HepG2 (cell line): ENCODE results near the gene ZPR1. TPM values are rescaled to one million over a fixed set of nuclear protein-coding genes. Genes with fewer than 3 reads are reported as not detected.

Experiments used
- FOSL2 ChIP-seq: sonication (generic); formaldehyde crosslinking; IDR thresholded peaks from 2 replicates; pipeline ENCODE4 v1.4.0; 2020; ENCODE audit warnings: missing genetic modification reagents
- KDM5A ChIP-seq: fragments of 200-600 bp; sonication (generic); IDR thresholded peaks from 2 replicates; pipeline ENCODE4 v1.7.0; 2018; ENCODE audit warnings: antibody characterized with exemption, mild to moderate bottlenecking, low read length, borderline replicate concordance
- NR2F1 ChIP-seq, 2 experiments: fragments of 450-650 bp in 1 of 2; formaldehyde crosslinking in 1 of 2; IDR thresholded peaks; 2 replicates each; pipeline versions ENCODE4 v1.5.0 to v1.6.1; 2016 to 2020; ENCODE audit warnings: mild to moderate bottlenecking in 1 of 2, missing compliant biosample characterization in 1 of 2, missing genetic modification reagents in 1 of 2, moderate library complexity in 1 of 2
- PHB2 ChIP-seq: fragments of 450-650 bp; IDR thresholded peaks from 2 replicates; pipeline ENCODE4 v1.6.1; 2018; ENCODE audit not compliant: partially characterized antibody
- PLRG1 ChIP-seq: fragments of 450-650 bp; conservative IDR thresholded peaks from 2 replicates; pipeline ENCODE4 v1.6.1; 2016
- PRMT3 ChIP-seq: sonication (generic); formaldehyde crosslinking; IDR thresholded peaks from 2 replicates; pipeline ENCODE4 v1.8.1; 2022; ENCODE audit warnings: low read depth, mild to moderate bottlenecking, moderate library complexity, missing genetic modification reagents, borderline replicate concordance
- REL ChIP-seq: sonication (generic); formaldehyde crosslinking; conservative IDR thresholded peaks from 2 replicates; pipeline ENCODE4 v1.8.0; 2022; ENCODE audit warnings: mild to moderate bottlenecking, missing genetic modification reagents, moderate library complexity
- SAP130 ChIP-seq: IDR thresholded peaks from 2 replicates; pipeline ENCODE4 v1.6.1; 2016; ENCODE audit warnings: low read depth
- TBP ChIP-seq: sonication (generic); formaldehyde crosslinking; IDR thresholded peaks from 2 replicates; pipeline ENCODE4 v1.5.0; 2020; ENCODE audit warnings: missing genetic modification reagents
- ZFP90 ChIP-seq: sonication (generic); formaldehyde crosslinking; IDR thresholded peaks from 2 replicates; pipeline ENCODE4 v1.8.0; 2022; ENCODE audit warnings: missing genetic modification reagents, mild to moderate bottlenecking, inconsistent platforms, borderline replicate concordance
- ZNF180 ChIP-seq: sonication (generic); formaldehyde crosslinking; IDR thresholded peaks from 2 replicates; pipeline ENCODE4 v1.4.0; 2020; ENCODE audit warnings: low read depth, missing genetic modification reagents, borderline replicate concordance
- ZNF232 ChIP-seq: sonication (generic); formaldehyde crosslinking; IDR thresholded peaks from 2 replicates; pipeline ENCODE4 v1.4.0; 2020; ENCODE audit warnings: missing genetic modification reagents, borderline replicate concordance
- ZNF496 ChIP-seq: sonication (generic); formaldehyde crosslinking; IDR thresholded peaks from 2 replicates; pipeline ENCODE4 v1.8.1; 2023; ENCODE audit warnings: mild to moderate bottlenecking, moderate library complexity, missing genetic modification reagents; ENCODE audit not compliant: insufficient replicate concordance
- ZNF580 ChIP-seq: IDR thresholded peaks from 2 replicates; pipeline ENCODE4 v1.6.1; 2016; ENCODE audit warnings: low read depth, borderline replicate concordance
- ZNF589 ChIP-seq: sonication (generic); formaldehyde crosslinking; conservative IDR thresholded peaks from 2 replicates; pipeline ENCODE4 v1.8.0; 2022; ENCODE audit warnings: mild to moderate bottlenecking, moderate library complexity, missing genetic modification reagents
- ZNF615 ChIP-seq: sonication (generic); formaldehyde crosslinking; IDR thresholded peaks from 2 replicates; pipeline ENCODE4 v1.5.0; 2020; ENCODE audit warnings: mild to moderate bottlenecking, missing genetic modification reagents, borderline replicate concordance
- ZNF766 ChIP-seq: sonication (generic); formaldehyde crosslinking; IDR thresholded peaks from 2 replicates; pipeline ENCODE4 v1.5.0; 2020; ENCODE audit warnings: missing genetic modification reagents, borderline replicate concordance
- ZSCAN21 ChIP-seq: sonication (generic); formaldehyde crosslinking; IDR thresholded peaks from 2 replicates; pipeline ENCODE4 v1.8.0; 2022; ENCODE audit warnings: mild to moderate bottlenecking, missing genetic modification reagents, moderate library complexity, borderline replicate concordance
- polyA plus RNA-seq, 8 experiments: library from polyadenylated mRNA; depleted of rRNA in 3 of 8; stranded (reverse) in 7 of 8; unstranded in 1 of 8; fragments of >200 nt; fragmentation: Illumina TruSeq in 4 of 8; extraction: Trizol in 4 of 8; gene quantifications; 2 replicates each; pipeline versions ENCODE4 v1.2.1 to v1.2.3, GENCODE V29; 2011 to 2016; ENCODE audit warnings: low read depth in 4 of 8, missing spikeins in 1 of 8, mixed read lengths in 1 of 8; ENCODE audit not compliant: insufficient read depth in 1 of 8
- total RNA-seq, 5 experiments: library from RNA; depleted of rRNA; stranded (reverse); fragments of >200 nt; fragmentation: Illumina TruSeq; extraction: Trizol; gene quantifications; 2 replicates each; pipeline ENCODE4 v1.2.3, GENCODE V29; 2016; ENCODE audit warnings: low read depth in 1 of 5
- TF ChIP-seq, protein P1 (sequence below), 2 experiments: IDR thresholded peaks; 2 replicates each; pipeline ENCODE4 v1.6.1; 2011 to 2012; ENCODE audit warnings: low read length in 2 of 2, borderline replicate concordance in 1 of 2, low read depth in 1 of 2, mild to moderate bottlenecking in 1 of 2, moderate library complexity in 1 of 2

Gene ZPR1
- total and polyA plus RNA-seq, 2 of the 13 experiments (the other 11 are each of a cell fraction or from before 2014, with no cell fraction given) = 40.0 to 79.3 TPM

DNA sequence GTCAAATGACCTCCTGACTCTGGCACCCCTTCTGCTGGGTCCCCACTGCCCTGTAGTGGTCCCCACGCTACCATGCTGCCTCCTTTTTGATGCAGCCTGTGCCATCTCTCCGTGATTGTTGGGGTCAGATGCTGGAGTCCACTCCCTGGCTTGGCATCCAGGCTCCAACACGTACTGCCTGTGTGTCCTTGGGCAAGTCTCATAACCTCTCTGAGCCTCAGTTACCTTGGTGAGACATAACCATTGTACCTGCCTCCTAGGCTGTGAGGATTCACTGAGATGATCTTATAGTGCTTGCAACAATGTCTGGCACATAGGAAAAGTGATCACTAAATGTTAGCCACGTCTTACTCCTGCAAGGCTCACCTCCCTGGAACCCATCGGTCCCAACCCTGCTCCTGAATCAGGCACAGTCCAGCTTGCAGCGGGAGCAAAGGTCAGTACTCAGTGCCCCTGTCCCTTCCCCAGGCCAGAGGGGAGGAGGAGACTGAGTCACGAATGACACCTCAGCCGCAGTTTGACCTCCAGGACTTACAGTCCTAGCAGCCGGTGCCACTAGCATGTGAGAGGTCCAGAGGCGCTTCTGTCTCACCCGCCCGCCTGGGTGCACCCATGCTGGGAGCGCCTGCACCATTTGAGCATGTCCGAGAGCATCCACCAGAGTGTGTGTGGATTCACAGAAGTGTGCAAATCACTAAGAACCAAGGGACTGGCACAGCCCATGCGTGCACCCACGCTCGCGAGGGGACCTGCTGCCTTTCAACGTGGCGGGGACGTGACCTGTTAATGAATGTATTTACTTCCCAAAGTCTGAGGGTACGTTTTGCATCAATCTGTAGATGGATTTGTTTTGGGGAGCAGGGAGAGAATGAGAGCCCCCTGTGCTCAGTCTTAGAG, 38.3 kb upstream of the ZPR1 start (continued):
- TF ChIP-seq, protein P1, sequence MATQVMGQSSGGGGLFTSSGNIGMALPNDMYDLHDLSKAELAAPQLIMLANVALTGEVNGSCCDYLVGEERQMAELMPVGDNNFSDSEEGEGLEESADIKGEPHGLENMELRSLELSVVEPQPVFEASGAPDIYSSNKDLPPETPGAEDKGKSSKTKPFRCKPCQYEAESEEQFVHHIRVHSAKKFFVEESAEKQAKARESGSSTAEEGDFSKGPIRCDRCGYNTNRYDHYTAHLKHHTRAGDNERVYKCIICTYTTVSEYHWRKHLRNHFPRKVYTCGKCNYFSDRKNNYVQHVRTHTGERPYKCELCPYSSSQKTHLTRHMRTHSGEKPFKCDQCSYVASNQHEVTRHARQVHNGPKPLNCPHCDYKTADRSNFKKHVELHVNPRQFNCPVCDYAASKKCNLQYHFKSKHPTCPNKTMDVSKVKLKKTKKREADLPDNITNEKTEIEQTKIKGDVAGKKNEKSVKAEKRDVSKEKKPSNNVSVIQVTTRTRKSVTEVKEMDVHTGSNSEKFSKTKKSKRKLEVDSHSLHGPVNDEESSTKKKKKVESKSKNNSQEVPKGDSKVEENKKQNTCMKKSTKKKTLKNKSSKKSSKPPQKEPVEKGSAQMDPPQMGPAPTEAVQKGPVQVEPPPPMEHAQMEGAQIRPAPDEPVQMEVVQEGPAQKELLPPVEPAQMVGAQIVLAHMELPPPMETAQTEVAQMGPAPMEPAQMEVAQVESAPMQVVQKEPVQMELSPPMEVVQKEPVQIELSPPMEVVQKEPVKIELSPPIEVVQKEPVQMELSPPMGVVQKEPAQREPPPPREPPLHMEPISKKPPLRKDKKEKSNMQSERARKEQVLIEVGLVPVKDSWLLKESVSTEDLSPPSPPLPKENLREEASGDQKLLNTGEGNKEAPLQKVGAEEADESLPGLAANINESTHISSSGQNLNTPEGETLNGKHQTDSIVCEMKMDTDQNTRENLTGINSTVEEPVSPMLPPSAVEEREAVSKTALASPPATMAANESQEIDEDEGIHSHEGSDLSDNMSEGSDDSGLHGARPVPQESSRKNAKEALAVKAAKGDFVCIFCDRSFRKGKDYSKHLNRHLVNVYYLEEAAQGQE (IDR thresholded peaks at IDR 0.05; ENCODE audit: borderline replicate concordance in 1 of 2, low read depth in 1 of 2, low read length in 2 of 2) = no peak
- TF ChIP-seq PLRG1 (no peak), ZNF580 (no peak), ZSCAN21 (peak; percentile 82), ZNF589 (CRISPR knock-in tag) (no peak), ZNF180 (0 out of 2 replicates have a peak, but pooled peaks have one; percentile 52), FOSL2 (peak; percentile 85), KDM5A (no peak), ZNF232 (CRISPR knock-in tag) (no peak), ZNF766 (CRISPR knock-in tag) (0 out of 2 replicates have a peak, but pooled peaks have one; percentile 8), TBP (CRISPR knock-in tag) (no peak), PRMT3 (no peak), ZNF615 (CRISPR knock-in tag) (0 out of 2 replicates have a peak, but pooled peaks have one; percentile 28), NR2F1 (CRISPR knock-in tag; IDR thresholded peaks at IDR 0.05) (peak; percentile 48 to 82; a peak in 3 of 4 replicates), SAP130 (CRISPR knock-in tag) (0 out of 2 replicates have a peak, but pooled peaks have one; percentile 23), ZFP90 (0 out of 2 replicates have a peak, but pooled peaks have one; percentile 10), ZNF496 (CRISPR knock-in tag) (no peak), REL (CRISPR knock-in tag) (peak; percentile 73; the same call in 1 of the 2 replicates), PHB2 (no peak)
